T-helper 1 cell treated with Interleukin-12 subunit alpha and Interleukin-12 subunit beta and Interleukin-4 antibody, amounts not matched to agents 30 μg/mL and 1 μg/mL, for 36 hours (primary cell): ENCODE results near the gene ISL2.

Experiments used
- H3K27ac Mint-ChIP-seq: one replicate; pipeline ENCODE4 v1.8.0; 2021; ENCODE audit warnings: mild to moderate bottlenecking, mixed read lengths
- H3K27me3 Mint-ChIP-seq: one replicate; pipeline ENCODE4 v1.8.0; 2021; ENCODE audit warnings: low read depth, mixed read lengths
- H3K36me3 Mint-ChIP-seq: one replicate; pipeline ENCODE4 v1.8.0; 2021; ENCODE audit warnings: low read depth, mixed read lengths
- H3K4me1 Mint-ChIP-seq: one replicate; pipeline ENCODE4 v1.8.0; 2021; ENCODE audit warnings: low read depth, mixed read lengths
- H3K4me3 Mint-ChIP-seq: one replicate; pipeline ENCODE4 v1.8.0; 2021; ENCODE audit warnings: mild to moderate bottlenecking, moderate library complexity, mixed read lengths
- H3K9me3 Mint-ChIP-seq: one replicate; pipeline ENCODE4 v1.8.0; 2021; ENCODE audit warnings: mixed read lengths

The ISL2 gene

GRCh38 chr15:76366714-76367113 lies 30.1 kb downstream of the ISL2 start:
- no peaks in the 10 kb centered on the region for H3K36me3 Mint-ChIP-seq
- H3K27ac Mint-ChIP-seq: no peak overlapping the region
- no peaks in the 10 kb centered on the region for H3K27me3 Mint-ChIP-seq
- no peaks in the 10 kb centered on the region for H3K9me3 Mint-ChIP-seq
- H3K4me1 Mint-ChIP-seq: no peaks in the 10 kb centered on the region
- H3K4me3 Mint-ChIP-seq: no peak overlapping the region

GRCh38 chr15:76368122-76368621 lies 31.6 kb downstream of the ISL2 start:
- Mint-ChIP-seq H3K4me3 (no peak overlapping the region), H3K27me3 (no peaks in the 10 kb centered on the region), H3K36me3 (peaks cover 4% of the 10 kb centered on the region), H3K27ac (no peak overlapping the region), H3K4me1 (no peaks in the 10 kb centered on the region), H3K9me3 (no peaks in the 10 kb centered on the region)

- Mint-ChIP-seq H3K9me3 (no peaks in the 10 kb centered on the region), H3K4me3 (no peak overlapping the region), H3K27ac (no peak overlapping the region), H3K27me3 (no peaks in the 10 kb centered on the region), H3K4me1 (no peaks in the 10 kb centered on the region), H3K36me3 (peaks cover 6% of the 10 kb centered on the region)
Measured at GRCh38 chr15:76376029-76376428, 39.5 kb downstream of the ISL2 start.

GRCh38 chr15:76376816-76377215 lies 40.2 kb downstream of the ISL2 start:
- Mint-ChIP-seq H3K27ac (no peak overlapping the region), H3K27me3 (no peaks in the 10 kb centered on the region), H3K4me1 (no peaks in the 10 kb centered on the region), H3K36me3 (peaks cover 6% of the 10 kb centered on the region), H3K9me3 (no peaks in the 10 kb centered on the region), H3K4me3 (no peak overlapping the region)

GRCh38 chr15:76377217-76377616 lies 40.6 kb downstream of the ISL2 start:
- no peak overlapping the region for H3K27ac Mint-ChIP-seq
- no peaks in the 10 kb centered on the region for H3K27me3 Mint-ChIP-seq
- H3K9me3 Mint-ChIP-seq: no peaks in the 10 kb centered on the region
- no peaks in the 10 kb centered on the region for H3K4me1 Mint-ChIP-seq
- H3K4me3 Mint-ChIP-seq: no peak overlapping the region
- peaks cover 3% of the 10 kb centered on the region for H3K36me3 Mint-ChIP-seq

- Mint-ChIP-seq H3K36me3 (peaks cover 3% of the 10 kb centered on the region), H3K4me3 (no peak overlapping the region), H3K4me1 (no peaks in the 10 kb centered on the region), H3K9me3 (no peaks in the 10 kb centered on the region), H3K27me3 (no peaks in the 10 kb centered on the region), H3K27ac (no peak overlapping the region)
Measured at GRCh38 chr15:76377751-76378150, 41.2 kb downstream of the ISL2 start.

GRCh38 chr15:76378691-76379090 lies 42.1 kb downstream of the ISL2 start:
- no peak overlapping the region for H3K27ac Mint-ChIP-seq
- no peak overlapping the region for H3K4me3 Mint-ChIP-seq
- H3K4me1 Mint-ChIP-seq: no peaks in the 10 kb centered on the region
- no peaks in the 10 kb centered on the region for H3K9me3 Mint-ChIP-seq
- H3K36me3 Mint-ChIP-seq: peaks cover 3% of the 10 kb centered on the region
- no peaks in the 10 kb centered on the region for H3K27me3 Mint-ChIP-seq

GRCh38 chr15:76380249-76380648 lies 43.7 kb downstream of the ISL2 start:
- H3K36me3 Mint-ChIP-seq: peaks cover 4% of the 10 kb centered on the region
- H3K9me3 Mint-ChIP-seq: no peaks in the 10 kb centered on the region
- H3K4me1 Mint-ChIP-seq: no peaks in the 10 kb centered on the region
- no peak overlapping the region for H3K4me3 Mint-ChIP-seq
- no peak overlapping the region for H3K27ac Mint-ChIP-seq
- no peaks in the 10 kb centered on the region for H3K27me3 Mint-ChIP-seq

GRCh38 chr15:76381366-76381765 lies 44.8 kb downstream of the ISL2 start:
- Mint-ChIP-seq H3K9me3 (no peaks in the 10 kb centered on the region), H3K27ac (no peak overlapping the region), H3K4me3 (no peak overlapping the region), H3K36me3 (peaks cover 4% of the 10 kb centered on the region), H3K27me3 (no peaks in the 10 kb centered on the region), H3K4me1 (no peaks in the 10 kb centered on the region)

GRCh38 chr15:76382987-76383728 lies 46.6 kb downstream of the ISL2 start:
- H3K27me3 Mint-ChIP-seq: no peaks in the 10 kb centered on the region
- no peak overlapping the region for H3K27ac Mint-ChIP-seq
- peaks cover 4% of the 10 kb centered on the region for H3K36me3 Mint-ChIP-seq

GRCh38 chr15:76384409-76384808 lies 47.8 kb downstream of the ISL2 start:
- Mint-ChIP-seq H3K27me3 (no peaks in the 10 kb centered on the region), H3K27ac (no peak overlapping the region), H3K36me3 (peaks cover 1% of the 10 kb centered on the region), H3K9me3 (no peaks in the 10 kb centered on the region), H3K4me1 (no peaks in the 10 kb centered on the region), H3K4me3 (no peak overlapping the region)

More at GRCh38 chr15:76382987-76383728, 46.6 kb downstream of the ISL2 start:
- Mint-ChIP-seq H3K4me1 (no peaks in the 10 kb centered on the region), H3K4me3 (no peak overlapping the region), H3K9me3 (no peaks in the 10 kb centered on the region)

- no peaks in the 10 kb centered on the region for H3K9me3 Mint-ChIP-seq
- no peak overlapping the region for H3K4me3 Mint-ChIP-seq
- H3K27me3 Mint-ChIP-seq: no peaks in the 10 kb centered on the region
- peaks cover 1% of the 10 kb centered on the region for H3K36me3 Mint-ChIP-seq
- no peaks in the 10 kb centered on the region for H3K4me1 Mint-ChIP-seq
- H3K27ac Mint-ChIP-seq: no peak overlapping the region
Measured at GRCh38 chr15:76386178-76386577, 49.6 kb downstream of the ISL2 start.

- Mint-ChIP-seq H3K4me3 (no peak overlapping the region), H3K36me3 (peaks cover 1% of the 10 kb centered on the region), H3K4me1 (no peaks in the 10 kb centered on the region), H3K9me3 (no peaks in the 10 kb centered on the region), H3K27ac (no peak overlapping the region), H3K27me3 (no peaks in the 10 kb centered on the region)
Measured at GRCh38 chr15:76386926-76387325, 50.4 kb downstream of the ISL2 start.

- no peaks in the 10 kb centered on the region for H3K9me3 Mint-ChIP-seq
- no peaks in the 10 kb centered on the region for H3K27me3 Mint-ChIP-seq
- no peak overlapping the region for H3K27ac Mint-ChIP-seq
- no peaks in the 10 kb centered on the region for H3K36me3 Mint-ChIP-seq
- H3K4me1 Mint-ChIP-seq: no peaks in the 10 kb centered on the region
- no peak overlapping the region for H3K4me3 Mint-ChIP-seq
Measured at GRCh38 chr15:76390571-76390970, 54.0 kb downstream of the ISL2 start.

GRCh38 chr15:76391309-76391708 lies 54.7 kb downstream of the ISL2 start:
- Mint-ChIP-seq H3K9me3 (no peaks in the 10 kb centered on the region), H3K36me3 (no peaks in the 10 kb centered on the region), H3K4me1 (no peaks in the 10 kb centered on the region), H3K27me3 (no peaks in the 10 kb centered on the region), H3K4me3 (no peak overlapping the region), H3K27ac (no peak overlapping the region)
